GM18499 (cell line): ENCODE measurements around the gene SLC7A14.
"Not testable (repeated sequence)": the region's sequence is repeated elsewhere in the genome, so short reads cannot be mapped to it uniquely, and the experiment has no call there.

Experiments used
- ATAC-seq: cut with Tn5 transposase; IDR thresholded peaks from one replicate; pipeline ENCODE4 v1.9.1; 2021; ENCODE audit warnings: moderate number of reproducible peaks; ENCODE audit not compliant: insufficient read depth, unreplicated experiment

Gene SLC7A14

GRCh38 chr3:170598091-170598502 lies 12.2 kb upstream of the SLC7A14 start:
- ATAC-seq = no peak

- ATAC-seq = no peak
Observed at GRCh38 chr3:170594528-170594927, 8.7 kb upstream of the SLC7A14 start.

DNA sequence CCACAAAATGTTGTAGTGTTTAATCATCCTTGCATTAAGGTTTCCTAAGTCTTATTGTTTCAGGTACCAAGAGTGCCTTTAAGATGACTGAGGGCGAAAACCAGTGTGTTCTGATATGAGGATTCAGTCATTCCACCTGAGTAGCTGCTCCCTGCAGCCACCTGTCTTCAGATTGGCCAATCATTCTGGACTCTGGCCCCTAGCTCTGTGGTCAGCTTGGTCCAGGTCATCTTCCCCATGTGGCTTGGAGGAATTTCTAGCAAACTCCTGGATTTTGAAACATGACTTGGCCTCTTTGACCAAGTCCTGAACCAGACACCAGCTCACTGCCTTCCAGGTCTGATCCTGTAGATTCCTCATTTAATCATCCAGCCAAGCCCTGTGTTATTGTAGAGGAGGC lies 7.8 kb upstream of the SLC7A14 start:
- ATAC-seq = no peak

GRCh38 chr3:170589113-170589512 lies 3.2 kb upstream of the SLC7A14 start:
- ATAC-seq = no peak

- ATAC-seq = no peak
Observed at GRCh38 chr3:170585008-170585936, 603 bp downstream of the SLC7A14 start.

DNA sequence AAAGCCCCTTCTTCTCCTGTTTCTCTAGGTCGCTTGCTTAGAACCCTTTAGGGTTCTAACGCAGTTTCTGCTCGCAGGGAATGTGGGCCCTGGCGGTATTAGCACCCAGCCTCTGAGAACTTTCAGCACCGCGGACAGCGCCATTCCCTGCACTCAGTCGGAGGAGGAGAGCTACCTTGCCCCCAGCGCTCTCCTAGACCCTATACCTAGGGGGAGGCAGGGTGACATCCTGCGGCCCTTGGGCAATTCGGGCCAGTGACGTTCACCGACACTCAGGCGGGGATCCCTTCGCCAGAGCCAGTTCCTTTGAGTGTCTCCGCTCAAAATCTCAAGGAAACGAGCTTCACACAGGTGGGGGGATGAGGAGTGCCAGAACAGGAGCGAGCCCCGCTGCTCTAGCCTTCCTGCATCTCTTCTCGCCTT lies 1.3 kb downstream of the SLC7A14 start:
- no peak for ATAC-seq

- ATAC-seq = no peak
Observed at GRCh38 chr3:170579646-170580045, 6.2 kb downstream of the SLC7A14 start.

- ATAC-seq = peak; percentile 100
Observed at GRCh38 chr3:170572665-170573253, 13.1 kb downstream of the SLC7A14 start.

GRCh38 chr3:170567598-170567997 lies 18.3 kb downstream of the SLC7A14 start:
- not testable (repeated sequence) for ATAC-seq

GRCh38 chr3:170566413-170566812 lies 19.5 kb downstream of the SLC7A14 start:
- ATAC-seq = no peak

DNA sequence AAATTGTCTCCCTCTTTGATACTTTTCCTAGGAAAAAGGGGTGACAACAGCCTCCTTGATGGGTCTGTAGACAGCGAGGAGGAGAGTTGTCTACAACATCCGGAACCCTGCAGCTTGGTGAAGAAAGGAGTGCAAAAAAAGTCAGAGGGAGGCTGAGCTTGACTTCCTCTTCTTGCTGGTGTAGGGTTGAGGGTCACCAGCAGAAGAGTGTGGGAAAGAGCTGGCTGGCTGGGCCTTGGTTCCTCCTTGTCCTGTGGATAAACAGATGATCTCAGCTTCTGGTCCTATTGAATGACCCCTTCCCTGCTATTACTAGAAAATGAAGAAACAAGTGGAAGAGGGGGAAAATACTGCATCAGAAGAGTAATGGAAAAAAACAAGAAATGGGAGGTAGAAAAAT lies 20.4 kb downstream of the SLC7A14 start:
- no peak for ATAC-seq

DNA sequence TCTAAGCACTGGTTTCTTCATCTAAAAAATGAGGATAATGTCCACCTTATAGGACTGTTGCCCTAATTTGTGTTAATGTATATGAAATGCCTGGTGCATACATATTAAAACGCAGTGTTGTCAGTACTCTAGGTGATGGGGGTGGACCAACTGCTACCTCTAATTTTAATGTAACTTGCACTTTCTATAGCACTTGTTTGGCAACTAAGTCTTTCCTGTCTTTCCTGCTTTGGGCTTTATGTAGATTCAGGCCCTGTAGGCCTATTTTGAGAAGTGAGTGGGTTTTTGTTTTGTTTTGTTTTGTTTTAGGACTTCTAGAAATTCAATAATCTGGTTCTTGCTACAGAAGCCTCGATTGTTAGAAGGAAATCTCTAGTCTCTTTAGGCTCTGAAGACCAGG lies 21.2 kb downstream of the SLC7A14 start:
- ATAC-seq = no peak

DNA sequence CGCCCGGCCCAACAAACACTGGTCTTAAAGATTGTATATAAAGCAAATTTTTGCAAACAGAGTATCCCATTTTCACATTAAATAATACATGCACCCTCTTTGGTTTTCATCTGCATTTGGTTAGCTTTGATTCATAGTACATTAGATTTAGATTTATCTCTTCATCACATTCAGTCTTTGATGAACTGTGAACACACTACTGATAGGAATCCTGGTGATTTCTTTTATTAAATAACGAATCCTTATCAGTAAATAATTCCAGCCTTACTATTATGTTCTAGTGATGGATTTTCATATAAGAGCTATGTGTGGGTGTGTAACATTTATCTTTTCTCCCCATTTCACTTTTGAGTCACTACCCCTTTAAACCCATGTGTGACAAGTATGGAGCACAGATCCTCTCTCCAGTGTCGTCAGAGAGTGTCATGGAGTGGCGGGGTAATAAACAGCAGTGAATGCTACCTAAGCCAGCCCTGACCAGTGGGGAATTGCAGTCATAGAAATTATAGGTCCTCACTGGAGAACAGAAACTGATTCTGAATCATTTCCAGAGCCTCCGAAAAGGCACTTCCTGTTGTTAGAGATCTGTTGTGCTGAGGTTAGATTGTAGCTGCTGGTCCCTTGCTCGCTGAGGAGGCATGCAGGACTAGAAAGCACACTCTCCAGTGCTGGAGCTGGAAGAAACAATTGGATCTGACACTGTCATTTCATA lies 22.0 kb downstream of the SLC7A14 start:
- peak; percentile 86 for ATAC-seq

DNA sequence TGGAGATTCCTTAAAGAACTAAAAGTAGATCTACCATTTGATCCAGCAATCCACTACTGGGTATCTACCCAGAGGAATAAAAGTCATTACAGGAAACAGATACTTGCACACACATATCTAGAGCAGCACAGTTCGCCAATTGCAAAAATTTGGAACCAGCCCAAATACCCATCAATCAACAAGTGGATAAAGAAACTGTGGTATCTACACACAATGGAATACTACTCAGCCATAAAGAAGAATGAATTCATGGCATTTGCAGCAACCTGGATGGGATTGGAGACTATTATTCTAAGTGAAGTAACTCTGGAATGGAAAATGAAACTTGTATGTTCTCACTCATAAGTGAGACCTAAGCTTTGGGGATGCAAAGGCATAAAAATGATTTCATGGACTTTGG lies 23.8 kb downstream of the SLC7A14 start:
- ATAC-seq = no peak

DNA sequence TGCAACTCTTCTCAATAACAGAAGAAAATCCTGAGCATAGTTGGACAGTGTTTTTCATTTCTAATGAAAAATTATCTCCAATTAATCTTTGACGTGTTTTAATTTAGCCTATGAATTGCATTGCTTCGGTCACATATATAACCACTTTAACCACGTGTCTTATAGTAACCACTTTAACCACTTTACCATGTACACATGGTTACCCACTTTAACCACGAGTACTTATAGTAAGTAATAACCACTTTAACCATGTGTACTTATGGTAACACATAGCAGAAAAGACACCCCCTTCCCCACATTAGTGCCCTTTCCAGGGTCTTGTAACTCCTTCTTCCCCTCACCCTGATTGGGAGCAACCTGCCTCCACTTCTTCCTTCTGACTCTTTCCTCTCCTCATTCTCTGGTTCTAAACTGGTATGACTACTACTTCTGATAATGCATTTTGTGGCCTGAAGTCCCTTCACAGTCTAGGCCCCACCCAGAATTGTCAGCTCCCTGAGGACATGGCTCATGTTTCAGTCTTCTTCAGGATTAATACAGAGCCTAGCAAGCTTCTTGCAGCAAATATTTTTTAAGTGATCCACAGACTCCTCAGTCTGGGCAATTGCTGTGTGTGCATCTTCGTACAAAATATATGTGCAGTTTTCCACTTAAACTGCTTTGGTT lies 25.0 kb downstream of the SLC7A14 start:
- no peak for ATAC-seq

DNA sequence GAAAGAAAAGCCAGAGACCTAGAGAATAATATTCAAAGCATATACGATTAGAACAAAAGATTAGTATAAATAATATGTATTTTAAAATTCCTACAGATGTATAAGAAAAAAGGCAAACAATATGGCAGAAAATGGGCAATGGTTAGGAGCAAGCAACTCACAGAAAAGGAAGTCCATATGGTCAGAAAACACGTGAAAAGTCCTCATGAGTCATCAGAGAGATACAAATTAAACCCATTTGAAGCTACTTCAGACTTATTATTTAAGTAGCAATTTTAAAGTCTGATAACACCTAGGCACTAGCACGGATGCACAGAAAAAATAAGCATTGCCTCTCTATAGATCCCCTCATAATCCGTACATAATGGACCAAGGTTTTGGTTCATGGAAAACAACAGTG lies 25.6 kb downstream of the SLC7A14 start:
- ATAC-seq = no peak

DNA sequence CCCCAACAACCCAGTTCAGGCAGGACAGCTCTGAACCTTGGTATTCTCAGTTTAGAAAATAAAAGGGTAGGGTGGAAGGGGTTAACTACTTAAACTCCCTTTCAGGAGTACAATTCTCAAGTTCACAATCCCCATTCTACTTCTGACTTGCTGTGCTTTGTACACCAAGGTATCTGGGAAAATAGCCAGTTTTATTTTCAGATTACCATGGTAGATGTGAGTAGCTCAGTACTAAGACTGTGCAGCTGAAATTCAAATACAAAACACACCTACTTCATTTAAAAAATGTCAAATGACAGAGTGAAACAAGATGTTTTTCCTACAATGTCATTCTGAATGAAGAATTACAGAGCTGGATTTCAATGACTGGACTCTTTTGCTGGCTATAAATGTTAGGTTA lies 27.4 kb downstream of the SLC7A14 start:
- no peak for ATAC-seq

DNA sequence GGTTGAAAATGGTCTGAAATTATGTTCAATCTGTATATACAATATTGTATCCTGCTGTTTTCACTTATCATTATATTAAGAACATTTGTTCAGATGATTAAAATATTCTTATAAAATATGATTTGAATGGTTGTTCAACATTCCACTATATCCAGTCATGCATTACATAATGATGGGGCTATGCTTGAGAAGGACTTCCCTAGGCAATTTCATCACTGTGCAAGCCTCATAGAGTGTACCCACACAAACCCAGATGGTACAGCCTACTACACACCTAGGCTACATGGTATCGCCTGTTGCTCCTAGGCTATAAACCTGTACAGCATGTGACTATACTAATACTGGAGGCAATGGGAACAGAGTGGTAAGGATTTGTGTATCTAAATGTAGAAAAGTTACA lies 30.5 kb downstream of the SLC7A14 start:
- ATAC-seq = no peak

DNA sequence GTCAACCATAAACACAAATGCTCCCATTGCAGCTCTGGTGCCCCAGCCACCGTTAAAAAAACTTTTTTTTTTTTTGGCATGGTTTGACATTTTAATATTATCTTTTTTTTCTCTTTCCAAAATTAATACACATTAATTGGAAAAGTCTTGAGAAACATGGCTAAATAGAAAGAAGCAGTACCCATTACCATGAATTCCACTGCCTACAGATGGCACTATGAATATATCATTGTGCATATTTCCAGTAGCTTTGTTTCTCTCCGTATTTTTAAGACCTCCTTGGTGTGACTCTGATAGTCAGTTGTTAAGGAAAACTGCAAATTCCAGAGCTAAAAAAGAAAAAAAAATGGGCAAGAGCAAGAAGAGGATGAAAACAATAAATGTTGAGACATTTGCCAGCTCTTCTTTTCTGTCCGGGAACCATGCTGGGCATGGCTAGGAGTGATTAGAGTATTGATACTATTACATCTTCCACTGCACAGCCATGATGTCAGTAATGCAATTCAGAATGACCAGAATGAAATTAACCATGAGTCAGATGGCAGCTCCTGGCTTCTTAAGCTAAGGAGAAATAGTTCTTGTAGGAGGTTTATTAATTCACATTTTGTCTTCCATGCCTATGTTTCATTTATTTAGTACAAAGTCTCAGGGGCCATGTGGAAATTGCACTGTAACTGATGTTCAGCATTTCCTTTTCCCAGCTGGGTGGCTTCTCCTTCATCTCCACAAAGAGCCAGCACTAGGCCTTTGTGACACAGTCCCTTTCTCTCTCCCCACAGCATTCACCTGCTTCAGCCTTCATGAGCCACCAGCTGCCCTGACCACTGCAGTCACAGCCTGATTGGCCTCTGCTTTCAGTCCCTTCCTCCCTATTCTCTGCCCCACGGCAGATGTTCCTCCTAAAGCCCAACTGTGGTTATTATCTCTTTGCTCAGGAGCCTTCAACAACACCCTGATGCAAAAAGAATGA lies 31.8 kb downstream of the SLC7A14 start:
- no peak for ATAC-seq
